OCI-LY1 (cell line): ENCODE measurements around the gene RCE1.

Experiments used
- H2AFZ ChIP-seq: fragments of 200-600 bp; sonication (generic), shearing (Covaris generic); 2 replicates; pipeline ENCODE4 v1.6.0; 2014; ENCODE audit warnings: antibody characterized with exemption, mild to moderate bottlenecking, low read length
- H3F3A ChIP-seq: fragments of 200-600 bp; sonication (generic), shearing (Covaris generic); 2 replicates; pipeline ENCODE4 v1.6.0; 2014; ENCODE audit warnings: mild to moderate bottlenecking, antibody characterized with exemption, low read length, moderate library complexity; ENCODE audit not compliant: insufficient read depth
- H3K27ac ChIP-seq: fragments of 200-600 bp; sonication (generic); 2 replicates; pipeline ENCODE4 v1.5.1; 2014; ENCODE audit warnings: low read length, mixed run types, mild to moderate bottlenecking, low read depth; ENCODE audit not compliant: poor library complexity, severe bottlenecking
- H3K27me3 ChIP-seq: fragments of 200-600 bp; sonication (generic); 2 replicates; pipeline ENCODE4 v1.6.0; 2014; ENCODE audit warnings: antibody characterized with exemption, mild to moderate bottlenecking, low read length, moderate library complexity; ENCODE audit not compliant: insufficient read depth
- H3K36me3 ChIP-seq: fragments of 200-600 bp; sonication (generic); 2 replicates; pipeline ENCODE4 v1.6.1; 2014; ENCODE audit warnings: mild to moderate bottlenecking, antibody characterized with exemption, low read length, moderate library complexity, mixed read lengths; ENCODE audit not compliant: insufficient read depth
- H3K4me1 ChIP-seq: fragments of 200-600 bp; sonication (generic); 2 replicates; pipeline ENCODE4 v1.5.1; 2014; ENCODE audit warnings: mild to moderate bottlenecking, low read length, moderate library complexity; ENCODE audit not compliant: insufficient read depth, severe bottlenecking
- H3K4me2 ChIP-seq: fragments of 200-600 bp; sonication (generic), shearing (Covaris generic); 2 replicates; pipeline ENCODE4 v1.6.1; 2014; ENCODE audit warnings: low read length
- H3K4me3 ChIP-seq: fragments of 200-600 bp; sonication (generic); 2 replicates; pipeline ENCODE4 v1.5.1; 2014; ENCODE audit warnings: low read length, low read depth, mild to moderate bottlenecking, mixed read lengths; ENCODE audit not compliant: poor library complexity, severe bottlenecking
- H3K79me2 ChIP-seq: fragments of 200-600 bp; shearing (Covaris generic); 2 replicates; pipeline ENCODE4 v1.6.1; 2016; ENCODE audit warnings: mixed run types, low read length, mixed read lengths; ENCODE audit not compliant: insufficient read depth
- H3K9ac ChIP-seq: fragments of 200-600 bp; sonication (generic), shearing (Covaris generic); 2 replicates; pipeline ENCODE4 v1.6.1; 2014; ENCODE audit warnings: mild to moderate bottlenecking, low read length, mixed read lengths
- H3K9me2 ChIP-seq: fragments of 200-600 bp; sonication (generic), shearing (Covaris generic); 2 replicates; pipeline ENCODE4 v1.6.1; 2014; ENCODE audit warnings: low read depth, mild to moderate bottlenecking, low read length, mixed read lengths
- H3K9me3 ChIP-seq: fragments of 200-600 bp; shearing (Covaris generic); 2 replicates; pipeline ENCODE4 v1.6.1; 2014; ENCODE audit warnings: low read length, mixed read lengths
- H4K20me1 ChIP-seq: fragments of 200-600 bp; sonication (generic), shearing (Covaris generic); 2 replicates; pipeline ENCODE4 v1.6.0; 2016; ENCODE audit warnings: mild to moderate bottlenecking, low read length; ENCODE audit not compliant: insufficient read depth
- CTCF ChIP-seq: fragments of 200-600 bp; sonication (generic), shearing (Covaris generic); IDR thresholded peaks from 2 replicates; pipeline ENCODE4 v1.5.1; 2017; ENCODE audit warnings: mild to moderate bottlenecking, antibody characterized with exemption, low read length, moderate library complexity, mixed read lengths
- EZH2 ChIP-seq: fragments of 200-600 bp; sonication (generic), shearing (Covaris generic); IDR thresholded peaks from 2 replicates; pipeline ENCODE4 v1.8.0; 2017; ENCODE audit warnings: borderline replicate concordance, mixed run types, mild to moderate bottlenecking, antibody characterized with exemption, low read length, moderate library complexity, mixed read lengths

The RCE1 gene

DNA sequence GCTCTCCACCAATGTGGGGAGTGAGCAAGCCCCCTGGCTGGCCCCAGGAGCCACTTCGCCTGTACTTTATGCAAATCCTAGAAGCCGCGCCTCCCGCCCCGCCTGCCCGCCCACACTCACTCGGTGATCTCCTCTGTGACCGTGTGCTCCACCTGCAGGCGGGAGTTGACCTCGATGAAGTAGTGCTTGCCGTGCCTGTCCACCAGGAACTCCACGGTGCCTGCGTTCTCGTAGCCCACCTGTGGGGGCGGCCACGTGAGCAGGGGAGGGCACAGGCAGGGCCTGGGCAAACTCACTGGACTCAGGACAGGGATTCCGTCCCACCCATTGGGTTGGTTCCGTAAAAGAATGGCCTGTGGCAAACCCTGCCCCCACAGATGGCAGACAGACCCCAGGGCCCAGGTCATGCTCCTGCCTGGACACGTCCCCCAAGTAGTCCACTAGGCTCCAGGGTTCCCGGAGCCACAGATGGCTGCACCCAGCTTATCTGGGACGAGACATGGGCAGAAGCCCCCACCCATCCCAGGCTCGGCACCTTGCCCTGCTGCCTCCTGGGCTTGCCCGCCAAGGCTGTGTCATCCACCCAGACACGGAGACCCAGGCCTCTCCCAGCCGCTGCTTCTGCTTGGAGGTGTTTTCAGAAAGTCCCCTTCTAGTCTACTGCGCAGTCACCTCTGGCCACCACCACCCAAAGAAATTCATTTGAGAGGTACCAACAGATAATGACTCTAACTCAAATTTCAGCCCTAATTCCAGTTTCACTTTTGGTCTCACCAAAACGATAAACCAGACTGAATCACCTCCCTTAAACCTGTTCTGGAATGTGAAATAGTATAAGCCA is 25.7 kb downstream of the RCE1 start:
- H3K4me3 ChIP-seq, result peak overlapping the region; percentile 33
- no peaks in the 10 kb centered on the region for H3K36me3 ChIP-seq
- H3K79me2 ChIP-seq, result no peaks in the 10 kb centered on the region
- no peaks in the 10 kb centered on the region for H4K20me1 ChIP-seq
- H3F3A ChIP-seq, result no peaks in the 10 kb centered on the region
- H3K9ac ChIP-seq, result no peak overlapping the region
- no peak overlapping the region for H3K27ac ChIP-seq
- H2AFZ ChIP-seq, result no peak overlapping the region
- H3K9me2 ChIP-seq, result no peaks in the 10 kb centered on the region
- TF ChIP-seq EZH2, result no peak
- TF ChIP-seq CTCF, result peak; percentile 80
- peaks cover 21% of the 10 kb centered on the region for H3K4me1 ChIP-seq
- H3K9me3 ChIP-seq, result no peaks in the 10 kb centered on the region
- peak overlapping the region; percentile 45 for H3K4me2 ChIP-seq
- H3K27me3 ChIP-seq, result peaks cover 1% of the 10 kb centered on the region; the same call in 1 of the 2 replicates

DNA sequence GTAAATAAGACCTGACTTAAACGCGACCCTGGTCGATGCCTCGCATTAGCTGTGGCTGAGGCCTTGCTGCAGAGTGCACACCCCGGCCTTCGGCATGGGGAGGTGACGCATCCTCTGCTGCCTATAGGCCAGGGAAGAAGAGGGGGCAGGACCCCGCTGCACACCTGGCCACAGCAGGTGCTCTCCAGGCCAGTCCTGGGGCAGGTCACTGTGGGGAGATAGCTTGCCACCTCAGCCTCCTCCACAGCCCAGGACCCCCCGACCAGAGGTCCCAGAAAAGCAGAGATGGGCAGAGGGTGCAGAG is 26.3 kb downstream of the RCE1 start:
- Histone ChIP-seq H3K9ac (no peak overlapping the region), H3K27me3 (peaks cover 5% of the 10 kb centered on the region; the same call in 1 of the 2 replicates), H2AFZ (no peak overlapping the region), H4K20me1 (no peaks in the 10 kb centered on the region), H3K9me2 (no peaks in the 10 kb centered on the region), H3K4me3 (no peak overlapping the region), H3K9me3 (no peaks in the 10 kb centered on the region), H3K4me1 (peaks cover 15% of the 10 kb centered on the region), H3K27ac (no peak overlapping the region), H3K79me2 (no peaks in the 10 kb centered on the region), H3K36me3 (no peaks in the 10 kb centered on the region), H3K4me2 (peak overlapping the region; percentile 45; the same call in 1 of the 2 replicates), H3F3A (no peaks in the 10 kb centered on the region)
- no peak for TF ChIP-seq CTCF
- no peak for TF ChIP-seq EZH2

GRCh38 chr11:66870131-66870530 is 26.9 kb downstream of the RCE1 start:
- Histone ChIP-seq H3K9me3 (no peaks in the 10 kb centered on the region), H3K4me3 (no peak overlapping the region), H3K27me3 (peaks cover 5% of the 10 kb centered on the region; the same call in 1 of the 2 replicates), H3K9ac (no peak overlapping the region), H3K4me2 (no peak overlapping the region), H3K9me2 (no peaks in the 10 kb centered on the region), H3K4me1 (peaks cover 12% of the 10 kb centered on the region), H3K36me3 (no peaks in the 10 kb centered on the region), H3K27ac (no peak overlapping the region), H2AFZ (no peak overlapping the region), H3K79me2 (no peaks in the 10 kb centered on the region), H4K20me1 (no peaks in the 10 kb centered on the region), H3F3A (no peaks in the 10 kb centered on the region)
- TF ChIP-seq CTCF (no peak), EZH2 (no peak)
